Measurements from ENCODE around the gene FAM110C.

- TF ChIP-seq CTCF (IDR thresholded peaks at IDR 0.05; ENCODE audit: poor library complexity, severe bottlenecking), result no peak
- no peak for TF ChIP-seq EP300 (conservative IDR thresholded peaks at IDR 0.05; ENCODE audit: poor library complexity, severe bottlenecking)
- no peak for TF ChIP-seq TAF1 (IDR thresholded peaks at IDR 0.05; ENCODE audit: low read depth)
- TF ChIP-seq EZH2 (IDR thresholded peaks at IDR 0.05; ENCODE audit: borderline replicate concordance, insufficient read depth, low read length, poor library complexity, severe bottlenecking), result no peak
- TF ChIP-seq MXI1 (conservative IDR thresholded peaks at IDR 0.05; ENCODE audit: poor library complexity, severe bottlenecking), result no peak
These were observed 23.4 kb upstream of the FAM110C start for GRCh38 chr2:69366-70344.

Measured in neural cell (in vitro differentiated cells).